NCI-H774 (cell line): Measurements from ENCODE around the gene ISYNA1.

Source experiments
- DNase-seq: peaks from one replicate; lab custom pipeline; 2025; lab: John Stamatoyannopoulos, UW

The ISYNA1 gene

DNA sequence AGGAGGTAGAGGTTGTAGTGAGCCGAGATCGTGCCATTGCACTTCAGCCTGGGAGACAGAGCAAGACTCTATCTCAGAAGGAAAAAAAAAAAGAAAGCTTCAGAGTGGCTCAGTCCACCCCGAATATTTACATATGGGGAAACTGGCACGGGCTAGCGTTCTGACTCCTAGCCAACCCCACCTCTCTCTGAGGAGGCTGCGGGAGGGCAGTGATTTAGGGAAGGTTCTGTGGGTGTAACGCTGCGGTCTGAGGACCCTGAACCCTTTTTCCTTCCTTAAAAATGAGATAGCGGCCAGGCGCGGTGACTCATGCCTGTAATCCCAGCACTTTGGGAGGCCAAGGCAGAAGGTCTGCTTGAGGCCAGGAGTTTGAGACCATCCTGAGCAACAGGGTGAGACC lies 45.5 kb downstream of the ISYNA1 start:
- no peak for DNase-seq

DNA sequence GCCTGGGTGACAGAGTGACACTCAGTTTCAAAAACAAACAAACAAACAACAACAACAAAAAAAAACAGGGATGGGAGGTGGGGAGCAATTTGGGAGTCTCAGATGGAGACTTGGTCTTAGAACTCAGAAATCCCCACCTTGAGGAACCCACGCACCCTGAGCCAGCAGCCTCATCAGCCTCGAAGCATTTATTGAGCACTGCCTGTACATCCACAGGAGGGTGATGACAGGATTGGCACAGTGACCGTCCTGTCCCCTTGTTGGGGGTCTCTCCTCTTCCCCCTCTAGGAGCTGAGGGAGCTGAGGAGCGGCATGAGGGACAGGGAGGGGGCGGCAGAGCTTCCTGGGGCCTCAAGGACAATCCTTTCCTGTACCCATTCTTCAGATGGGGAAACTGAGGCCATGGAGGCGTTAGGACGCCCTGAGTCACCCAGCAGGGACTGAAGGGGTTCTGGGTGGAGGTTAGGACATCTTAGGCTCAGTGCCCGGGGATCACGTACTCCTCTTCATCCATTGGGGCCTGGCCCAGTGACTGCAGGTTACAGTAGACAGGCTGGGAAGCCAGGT lies 46.3 kb downstream of the ISYNA1 start:
- no peak for DNase-seq

DNA sequence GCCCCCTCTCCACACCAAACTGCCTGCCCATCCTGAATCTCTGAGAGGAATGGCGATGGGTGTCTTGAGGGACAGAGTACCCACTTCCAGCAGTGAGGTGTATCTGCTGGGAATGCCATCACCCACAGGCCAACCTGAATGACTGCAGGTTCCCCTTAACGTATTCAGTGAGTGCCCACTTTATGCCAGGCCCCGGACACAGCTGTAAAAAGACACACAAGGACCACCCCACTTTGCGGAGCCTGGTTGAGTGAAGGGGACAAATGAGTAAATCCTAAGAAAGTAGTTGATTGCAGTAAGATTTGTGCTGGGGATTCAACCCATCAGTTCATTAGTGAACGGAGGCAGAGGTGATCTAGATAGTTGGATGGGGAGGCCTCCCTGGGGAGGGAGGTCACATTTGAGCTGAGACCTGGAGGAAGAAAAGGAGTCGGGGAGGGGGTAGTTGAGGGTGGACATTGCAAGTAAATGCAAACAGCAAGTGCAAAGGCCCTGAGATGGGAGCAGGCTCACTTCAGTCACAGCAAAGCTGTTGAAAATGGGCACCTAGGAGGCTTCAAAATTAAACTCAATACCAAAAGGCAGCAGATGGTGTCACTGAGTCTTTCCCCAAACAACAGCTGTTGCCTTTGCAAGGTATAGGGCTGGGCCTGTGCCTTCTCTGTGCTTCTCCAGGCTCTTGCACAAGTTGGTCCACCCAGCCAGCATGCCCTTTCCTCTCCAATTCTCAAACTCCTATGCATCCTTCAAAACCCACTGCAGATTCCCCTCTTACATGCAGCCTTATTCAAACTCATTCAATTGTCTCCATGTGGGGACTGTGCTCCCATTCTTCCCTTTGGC lies 47.6 kb downstream of the ISYNA1 start:
- DNase-seq = no peak

DNA sequence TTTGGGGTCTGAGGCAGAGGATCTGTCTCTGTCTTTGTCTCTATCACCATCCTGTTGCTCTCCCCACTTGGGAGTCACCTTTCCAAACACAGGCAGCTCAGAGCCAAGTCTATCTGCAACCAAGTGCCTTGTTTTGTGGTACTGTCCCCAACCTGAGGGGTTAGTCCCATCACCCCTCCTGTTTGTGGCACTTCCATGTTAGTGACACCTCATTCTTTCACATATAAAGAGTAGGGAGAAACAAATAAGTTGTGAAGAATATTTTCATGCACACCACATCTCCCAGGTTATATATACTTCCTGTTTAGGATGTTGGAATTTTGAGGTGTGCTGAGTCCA lies 48.2 kb downstream of the ISYNA1 start:
- DNase-seq = no peak

DNA sequence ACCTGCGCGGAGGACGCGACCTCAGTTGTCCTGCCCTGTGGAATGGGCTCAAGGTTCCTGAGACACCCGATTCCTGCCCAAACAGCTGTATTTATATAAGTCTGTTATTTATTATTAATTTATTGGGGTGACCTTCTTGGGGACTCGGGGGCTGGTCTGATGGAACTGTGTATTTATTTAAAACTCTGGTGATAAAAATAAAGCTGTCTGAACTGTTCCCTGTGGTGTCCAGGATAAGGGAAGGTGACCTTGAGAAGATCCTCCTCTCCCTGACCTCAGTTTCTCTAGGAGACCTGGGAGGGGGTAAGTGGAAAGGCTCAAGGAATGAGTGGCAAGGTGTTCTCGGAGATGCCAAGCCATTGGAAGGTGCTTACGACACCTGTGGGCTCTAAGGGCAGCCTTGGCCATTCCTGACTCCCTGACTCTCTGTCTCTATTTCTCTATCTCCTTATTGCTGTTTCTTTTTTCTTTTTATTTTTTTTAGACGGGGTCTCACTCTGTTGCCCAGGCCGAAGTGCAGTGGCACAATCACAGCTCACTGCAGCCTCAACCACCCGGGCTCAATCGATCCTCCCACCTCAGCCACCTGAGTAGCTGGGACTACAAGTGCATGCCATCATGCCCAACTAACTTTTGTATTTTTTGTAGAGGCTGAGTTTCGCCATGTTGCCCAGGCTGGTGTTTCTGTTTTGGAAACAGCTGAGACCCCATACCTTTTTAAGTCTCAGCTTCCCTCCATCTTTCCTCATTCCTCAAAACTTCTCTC lies 48.8 kb downstream of the ISYNA1 start:
- no peak for DNase-seq

DNA sequence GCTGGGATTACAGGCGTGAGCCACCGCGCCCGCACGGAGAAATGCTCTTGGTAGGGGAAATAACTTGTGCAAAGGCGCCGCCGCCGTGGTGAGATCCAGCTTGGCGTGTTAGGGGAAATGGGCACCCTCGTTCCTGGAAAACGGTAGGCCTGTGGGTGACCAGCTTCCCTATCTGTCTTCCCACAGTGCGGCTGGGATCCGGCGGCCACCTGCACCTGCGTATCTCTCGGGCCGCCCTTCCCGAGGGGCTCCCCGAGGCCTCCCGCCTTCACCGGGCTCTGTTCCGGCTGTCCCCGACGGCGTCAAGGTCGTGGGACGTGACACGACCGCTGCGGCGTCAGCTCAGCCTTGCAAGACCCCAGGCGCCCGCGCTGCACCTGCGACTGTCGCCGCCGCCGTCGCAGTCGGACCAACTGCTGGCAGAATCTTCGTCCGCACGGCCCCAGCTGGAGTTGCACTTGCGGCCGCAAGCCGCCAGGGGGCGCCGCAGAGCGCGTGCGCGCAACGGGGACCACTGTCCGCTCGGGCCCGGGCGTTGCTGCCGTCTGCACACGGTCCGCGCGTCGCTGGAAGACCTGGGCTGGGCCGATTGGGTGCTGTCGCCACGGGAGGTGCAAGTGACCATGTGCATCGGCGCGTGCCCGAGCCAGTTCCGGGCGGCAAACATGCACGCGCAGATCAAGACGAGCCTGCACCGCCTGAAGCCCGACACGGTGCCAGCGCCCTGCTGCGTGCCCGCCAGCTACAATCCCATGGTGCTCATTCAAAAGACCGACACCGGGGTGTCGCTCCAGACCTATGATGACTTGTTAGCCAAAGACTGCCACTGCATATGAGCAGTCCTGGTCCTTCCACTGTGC lies 49.6 kb downstream of the ISYNA1 start:
- peak; percentile 90 for DNase-seq

DNA sequence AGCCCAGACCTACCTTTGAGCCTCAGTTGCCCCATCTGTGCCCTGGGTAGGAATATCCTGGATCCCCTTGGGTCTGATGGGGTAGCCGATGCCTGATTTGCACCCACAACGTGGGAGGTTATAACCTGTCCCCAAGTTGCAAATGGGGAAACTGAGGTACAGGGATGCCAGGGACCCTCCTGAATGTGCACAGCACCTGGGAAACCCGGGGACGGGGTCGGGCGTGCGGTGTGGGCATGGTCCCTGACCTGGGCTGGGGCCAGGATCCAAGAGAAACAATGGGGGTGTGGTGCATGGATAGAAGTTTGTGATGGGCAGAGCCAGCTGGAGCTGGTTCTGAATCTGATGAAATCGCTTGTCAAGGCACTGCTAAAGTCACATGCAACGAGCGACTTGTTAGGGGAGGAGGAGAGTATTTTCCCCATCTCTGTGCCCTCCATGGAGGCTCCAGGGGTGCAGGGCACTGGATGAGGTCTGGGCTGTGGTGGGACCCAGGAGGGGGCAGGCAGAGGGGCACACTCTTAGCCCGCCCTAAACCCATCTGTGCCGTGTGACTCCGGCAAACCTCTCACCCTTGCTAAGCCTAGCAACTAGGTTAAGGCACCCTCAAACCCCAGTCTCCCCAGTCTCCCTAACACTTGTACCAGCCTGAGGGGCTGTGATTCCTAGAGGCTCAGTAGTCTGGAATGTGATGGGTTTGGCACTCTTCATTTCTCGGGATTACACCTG lies 51.2 kb downstream of the ISYNA1 start:
- DNase-seq = no peak

DNA sequence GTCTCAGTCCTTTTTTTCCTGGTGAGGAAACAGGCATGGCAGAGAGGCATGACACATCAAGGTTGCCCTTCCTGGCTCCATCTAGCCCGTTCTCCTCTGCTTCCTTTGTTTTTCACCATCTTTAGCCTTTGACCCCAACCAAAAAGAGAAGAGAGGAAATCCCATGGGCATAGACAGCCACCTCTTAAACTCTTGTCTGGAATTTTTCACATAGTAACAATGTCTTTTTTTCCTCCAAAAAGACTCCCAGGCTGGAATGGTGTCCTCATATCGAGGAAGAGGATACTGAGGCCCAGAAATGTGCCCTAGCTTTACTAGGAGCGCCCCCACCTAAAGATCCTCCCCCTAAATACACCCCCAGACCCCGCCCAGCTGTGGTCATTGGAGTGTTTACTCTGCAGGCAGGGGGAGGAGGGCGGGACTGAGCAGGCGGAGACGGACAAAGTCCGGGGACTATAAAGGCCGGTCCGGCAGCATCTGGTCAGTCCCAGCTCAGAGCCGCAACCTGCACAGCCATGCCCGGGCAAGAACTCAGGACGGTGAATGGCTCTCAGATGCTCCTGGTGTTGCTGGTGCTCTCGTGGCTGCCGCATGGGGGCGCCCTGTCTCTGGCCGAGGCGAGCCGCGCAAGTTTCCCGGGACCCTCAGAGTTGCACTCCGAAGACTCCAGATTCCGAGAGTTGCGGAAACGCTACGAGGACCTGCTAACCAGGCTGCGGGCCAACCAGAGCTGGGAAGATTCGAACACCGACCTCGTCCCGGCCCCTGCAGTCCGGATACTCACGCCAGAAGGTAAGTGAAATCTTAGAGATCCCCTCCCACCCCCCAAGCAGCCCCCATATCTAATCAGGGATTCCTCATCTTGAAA lies 52.0 kb downstream of the ISYNA1 start, which contains the start of gene GDF15:
GDF15 (plus strand) TSS at position 484 of the 868 bp plus-strand sequence; CDS start at position 516, 32 bp downstream.
- no peak for DNase-seq

DNA sequence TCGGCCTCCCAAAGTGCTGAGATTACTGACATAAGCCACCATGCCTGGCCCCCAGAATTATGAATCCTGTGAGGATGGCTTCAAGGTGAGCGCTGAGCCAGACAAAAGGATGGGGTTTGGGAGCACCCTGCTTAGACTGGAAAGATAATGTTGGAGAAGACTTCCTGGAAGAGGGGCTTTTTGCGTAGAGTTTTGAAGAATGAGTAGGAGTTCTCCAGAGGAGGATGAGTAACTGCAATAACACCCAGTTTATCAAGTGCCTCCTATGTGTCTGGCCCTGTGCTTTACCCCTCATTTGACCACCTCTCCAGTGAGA lies 52.6 kb downstream of the ISYNA1 start:
- DNase-seq = no peak

DNA sequence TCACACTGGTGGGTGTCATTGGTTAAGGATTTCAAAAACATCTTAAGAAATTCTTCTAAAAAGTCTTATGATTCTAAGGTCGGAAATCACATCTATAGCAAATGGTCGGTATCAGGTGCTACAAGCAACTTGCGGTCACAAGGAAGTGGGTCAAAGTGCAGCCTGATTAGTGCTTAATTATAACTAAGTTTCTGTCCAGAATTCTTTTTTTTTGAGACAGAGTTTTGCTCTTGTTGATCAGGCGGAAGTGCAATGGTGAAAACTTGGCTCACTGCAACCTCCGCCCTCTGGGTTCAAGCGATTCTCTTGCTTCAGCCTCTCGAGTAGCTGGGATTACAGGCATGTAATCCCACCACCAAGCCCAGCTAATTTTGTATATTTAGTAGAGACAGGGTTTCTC lies 53.2 kb downstream of the ISYNA1 start:
- DNase-seq = no peak
